ENCODE results near the gene PLEKHG3. TPM values are rescaled to one million over a fixed set of nuclear protein-coding genes. Genes with fewer than 3 reads are reported as not detected.

The PLEKHG3 gene
- total RNA-seq, 1 donor from 2014 or later = 64.7 TPM

DNA sequence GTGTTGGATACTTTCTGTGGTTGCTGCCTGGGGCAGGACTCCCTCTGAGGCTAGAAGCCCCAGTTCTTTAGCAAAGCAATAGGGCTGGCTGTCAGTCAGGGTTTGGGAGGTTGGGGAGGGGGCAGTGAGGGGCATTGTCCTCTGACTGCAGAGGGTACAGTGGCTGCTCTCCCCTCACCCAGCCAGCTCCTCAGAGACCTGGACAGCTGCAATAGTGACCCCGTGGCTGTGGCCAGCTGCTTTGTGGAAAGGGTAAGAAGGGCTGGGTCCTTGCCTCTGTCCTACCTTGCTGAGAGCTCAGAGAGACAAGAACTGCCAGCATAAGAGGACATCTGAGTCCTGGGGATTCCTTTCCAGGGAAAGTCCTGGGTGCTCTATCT, 25.8 kb downstream of the PLEKHG3 start:
- Mint-ChIP-seq H3K36me3 (peaks cover 21% of the 10 kb centered on the region), H3K27me3 (no peaks in the 10 kb centered on the region), H3K27ac (no peak overlapping the region), H3K4me3 (no peak overlapping the region), H3K4me1 (ENCODE audit: unreplicated experiment) (peaks cover 18% of the 10 kb centered on the region), H3K9me3 (no peaks in the 10 kb centered on the region)
- no peak for DNase-seq (ENCODE audit: extremely low spot score, unreplicated experiment)
- TF ChIP-seq, protein P1, sequence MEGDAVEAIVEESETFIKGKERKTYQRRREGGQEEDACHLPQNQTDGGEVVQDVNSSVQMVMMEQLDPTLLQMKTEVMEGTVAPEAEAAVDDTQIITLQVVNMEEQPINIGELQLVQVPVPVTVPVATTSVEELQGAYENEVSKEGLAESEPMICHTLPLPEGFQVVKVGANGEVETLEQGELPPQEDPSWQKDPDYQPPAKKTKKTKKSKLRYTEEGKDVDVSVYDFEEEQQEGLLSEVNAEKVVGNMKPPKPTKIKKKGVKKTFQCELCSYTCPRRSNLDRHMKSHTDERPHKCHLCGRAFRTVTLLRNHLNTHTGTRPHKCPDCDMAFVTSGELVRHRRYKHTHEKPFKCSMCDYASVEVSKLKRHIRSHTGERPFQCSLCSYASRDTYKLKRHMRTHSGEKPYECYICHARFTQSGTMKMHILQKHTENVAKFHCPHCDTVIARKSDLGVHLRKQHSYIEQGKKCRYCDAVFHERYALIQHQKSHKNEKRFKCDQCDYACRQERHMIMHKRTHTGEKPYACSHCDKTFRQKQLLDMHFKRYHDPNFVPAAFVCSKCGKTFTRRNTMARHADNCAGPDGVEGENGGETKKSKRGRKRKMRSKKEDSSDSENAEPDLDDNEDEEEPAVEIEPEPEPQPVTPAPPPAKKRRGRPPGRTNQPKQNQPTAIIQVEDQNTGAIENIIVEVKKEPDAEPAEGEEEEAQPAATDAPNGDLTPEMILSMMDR (conservative IDR thresholded peaks at IDR 0.05) = no peak

DNA sequence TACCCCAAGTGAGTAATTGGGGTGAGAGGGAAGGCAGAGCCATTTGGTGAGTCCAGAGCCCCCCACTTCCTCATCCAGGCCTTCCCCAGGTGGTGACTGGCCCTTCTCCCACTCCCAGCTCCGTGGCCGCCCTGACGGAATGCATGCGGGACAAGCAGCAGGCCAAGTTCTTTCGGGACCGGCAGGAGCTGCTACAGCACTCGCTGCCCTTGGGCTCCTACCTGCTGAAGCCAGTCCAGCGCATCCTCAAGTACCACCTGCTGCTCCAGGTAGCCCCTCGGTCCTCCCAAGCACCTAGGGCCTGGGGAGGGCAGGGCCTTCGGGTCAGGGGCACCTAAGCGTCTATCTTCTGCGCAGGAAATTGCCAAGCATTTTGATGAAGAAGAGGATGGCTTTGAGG, 26.5 kb downstream of the PLEKHG3 start:
- Mint-ChIP-seq H3K27ac (no peak overlapping the region), H3K4me1 (ENCODE audit: unreplicated experiment) (peaks cover 19% of the 10 kb centered on the region), H3K4me3 (no peak overlapping the region), H3K9me3 (no peaks in the 10 kb centered on the region), H3K36me3 (peaks cover 25% of the 10 kb centered on the region), H3K27me3 (no peaks in the 10 kb centered on the region)
- DNase-seq (ENCODE audit: extremely low spot score, unreplicated experiment) = no peak
- TF ChIP-seq, protein P1 (conservative IDR thresholded peaks at IDR 0.05) = no peak

DNA sequence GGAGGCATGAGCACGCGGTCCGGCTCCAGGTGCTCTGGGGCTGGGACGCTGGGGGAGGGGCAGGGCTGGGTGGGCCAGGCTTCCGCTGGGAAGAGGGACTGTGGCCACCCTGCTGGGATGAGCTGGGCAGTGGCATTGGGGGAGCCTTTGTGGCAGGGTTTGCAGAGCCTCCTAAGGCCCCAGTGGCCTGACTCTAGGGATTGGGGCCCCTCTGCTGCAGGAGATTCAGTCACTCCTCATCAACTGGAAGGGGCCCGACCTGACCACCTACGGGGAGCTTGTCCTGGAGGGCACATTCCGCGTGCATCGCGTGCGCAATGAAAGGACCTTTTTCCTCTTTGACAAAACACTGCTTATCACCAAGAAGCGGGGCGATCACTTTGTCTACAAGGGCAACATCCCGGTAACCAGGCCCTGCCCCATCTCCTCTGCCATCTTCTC, 26.9 kb downstream of the PLEKHG3 start:
- Mint-ChIP-seq H3K27ac (peak overlapping the region; percentile 68), H3K36me3 (peaks cover 25% of the 10 kb centered on the region), H3K4me1 (ENCODE audit: unreplicated experiment) (peaks cover 18% of the 10 kb centered on the region), H3K4me3 (no peak overlapping the region), H3K27me3 (no peaks in the 10 kb centered on the region), H3K9me3 (no peaks in the 10 kb centered on the region)
- no peak for DNase-seq (ENCODE audit: extremely low spot score, unreplicated experiment)
- TF ChIP-seq, protein P1 (conservative IDR thresholded peaks at IDR 0.05) = no peak

DNA sequence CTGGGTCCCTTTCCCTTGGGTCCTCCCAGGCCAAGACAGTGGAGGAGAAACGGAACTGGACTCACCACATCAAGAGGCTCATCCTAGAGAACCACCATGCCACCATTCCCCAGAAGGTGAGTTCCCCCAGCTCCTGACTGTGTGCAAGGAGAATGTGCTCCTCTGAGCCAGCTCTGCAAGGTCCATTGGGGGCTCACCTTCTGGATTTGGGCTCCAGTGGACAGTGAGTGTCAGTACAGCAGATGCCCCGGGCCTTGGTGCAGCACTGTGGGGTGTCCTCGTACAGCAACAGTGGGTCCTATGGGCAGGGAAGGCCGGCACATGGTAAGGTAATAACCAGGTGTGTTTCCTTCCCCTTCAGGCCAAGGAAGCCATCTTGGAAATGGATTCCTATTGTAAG, 27.8 kb downstream of the PLEKHG3 start:
- Mint-ChIP-seq H3K4me3 (no peak overlapping the region), H3K9me3 (no peaks in the 10 kb centered on the region), H3K36me3 (peaks cover 25% of the 10 kb centered on the region), H3K27me3 (no peaks in the 10 kb centered on the region), H3K4me1 (ENCODE audit: unreplicated experiment) (peaks cover 18% of the 10 kb centered on the region), H3K27ac (no peak overlapping the region)
- TF ChIP-seq, protein P1 (conservative IDR thresholded peaks at IDR 0.05) = no peak
- no peak for DNase-seq (ENCODE audit: extremely low spot score, unreplicated experiment)

DNA sequence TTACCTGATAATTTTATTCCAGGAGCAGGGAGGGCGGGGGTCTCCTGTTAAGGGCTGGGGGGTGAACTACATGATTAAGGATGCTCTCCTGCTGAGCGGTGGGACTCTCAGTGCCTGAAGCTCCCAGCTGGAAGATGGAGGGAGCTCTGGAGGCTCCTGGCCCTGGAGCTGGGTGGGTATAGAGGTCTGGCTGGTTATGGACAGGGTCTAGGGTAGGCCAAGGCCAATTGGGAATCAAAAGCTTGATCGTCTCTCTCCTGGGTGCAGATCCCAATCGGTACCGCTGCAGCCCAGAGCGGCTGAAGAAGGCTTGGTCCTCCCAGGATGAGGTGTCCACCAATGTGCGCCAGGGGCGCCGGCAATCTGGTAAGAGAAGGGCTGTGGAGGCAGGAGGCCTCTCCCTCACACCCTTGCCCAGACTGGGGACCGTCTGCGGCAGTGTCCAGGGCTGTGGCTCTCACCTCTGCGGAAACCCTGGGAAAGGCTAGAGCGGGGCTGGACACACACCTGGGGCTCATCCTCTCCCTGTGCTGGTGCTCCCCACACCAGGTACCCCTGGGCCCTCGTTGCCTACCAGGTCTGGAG, 28.4 kb downstream of the PLEKHG3 start:
- Mint-ChIP-seq H3K36me3 (peaks cover 25% of the 10 kb centered on the region), H3K27me3 (no peaks in the 10 kb centered on the region), H3K27ac (no peak overlapping the region), H3K4me1 (ENCODE audit: unreplicated experiment) (peaks cover 18% of the 10 kb centered on the region), H3K9me3 (no peaks in the 10 kb centered on the region), H3K4me3 (no peak overlapping the region)
- no peak for DNase-seq (ENCODE audit: extremely low spot score, unreplicated experiment)
- TF ChIP-seq, protein P1 (conservative IDR thresholded peaks at IDR 0.05) = no peak

DNA sequence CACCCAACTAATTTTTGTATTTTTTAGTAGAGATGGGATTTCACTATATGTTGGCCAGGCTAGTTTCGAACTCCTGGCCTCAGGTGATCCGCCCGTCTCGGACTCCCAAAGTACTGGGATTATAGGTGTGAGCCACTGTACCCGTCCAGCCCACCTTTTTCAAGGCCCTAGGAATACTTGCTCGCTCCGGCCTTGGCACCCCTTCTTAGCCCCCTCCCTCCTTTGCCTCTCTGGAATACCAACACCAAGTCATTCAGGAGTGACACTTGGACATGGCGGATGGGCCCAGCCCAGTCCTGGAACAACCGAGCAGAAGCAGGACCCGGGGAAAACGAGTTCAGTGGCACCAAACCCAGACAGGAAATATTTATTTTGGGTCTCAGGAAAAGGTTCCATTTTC, 29.1 kb downstream of the PLEKHG3 start:
- H3K4me3 Mint-ChIP-seq = no peak overlapping the region
- H3K4me1 Mint-ChIP-seq (ENCODE audit: unreplicated experiment) = peaks cover 18% of the 10 kb centered on the region
- H3K9me3 Mint-ChIP-seq = no peaks in the 10 kb centered on the region
- H3K27me3 Mint-ChIP-seq = no peaks in the 10 kb centered on the region
- TF ChIP-seq, protein P1 (conservative IDR thresholded peaks at IDR 0.05) = no peak
- no peak for DNase-seq (ENCODE audit: extremely low spot score, unreplicated experiment)
- H3K36me3 Mint-ChIP-seq = peaks cover 25% of the 10 kb centered on the region
- no peak overlapping the region for H3K27ac Mint-ChIP-seq

All from type B pancreatic cell (in vitro differentiated cells).